Activated effector memory CD4-positive, alpha-beta T cell treated with anti-CD3 and anti-CD28 coated beads, Interleukin-2, amount 50 U/mL, for 16 hours (primary cell): Measurements from ENCODE around the gene STRBP.

Experiments used
- DNase-seq: peaks from one replicate; pipeline ENCODE4 v3.0.0-alpha.2; 2020

STRBP gene

DNA sequence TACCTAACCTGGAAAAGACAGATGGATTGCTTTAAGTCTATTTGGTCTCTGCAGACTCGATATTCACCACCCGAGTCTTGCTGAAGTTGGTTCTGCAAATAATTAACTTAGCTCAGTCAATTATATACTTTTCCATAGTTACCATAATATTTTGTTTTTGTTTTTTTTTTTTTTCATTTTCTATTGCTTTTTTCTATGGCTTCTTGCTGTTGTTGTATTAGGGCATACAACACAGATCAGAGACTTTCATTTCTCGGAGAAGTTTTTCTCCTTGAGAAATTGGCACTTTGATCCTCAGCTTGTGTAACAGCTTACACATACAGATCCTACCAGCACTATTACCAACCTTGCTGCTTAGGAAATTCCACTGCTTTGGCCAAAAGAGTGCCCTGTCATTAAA lies 146.9 kb downstream of the STRBP start:
- no peak for DNase-seq

DNA sequence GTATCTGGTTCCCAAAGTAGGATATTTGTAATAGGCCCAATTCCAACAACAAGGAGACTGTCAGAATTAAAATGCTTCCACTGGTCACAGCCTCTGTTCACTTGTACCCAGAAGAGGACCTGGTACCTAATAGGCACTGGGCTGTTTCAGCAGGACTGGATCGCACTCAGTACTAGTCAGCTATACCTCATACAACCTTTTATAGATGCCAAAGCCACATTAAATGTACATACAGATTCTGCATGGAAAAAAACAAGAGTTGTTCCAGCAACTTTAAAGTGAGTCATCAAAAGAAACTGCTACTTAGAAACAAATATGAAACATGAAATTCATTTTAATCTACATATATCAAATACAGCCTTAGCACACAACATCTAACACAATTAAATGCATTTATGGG lies 147.4 kb downstream of the STRBP start:
- DNase-seq, result no peak

DNA sequence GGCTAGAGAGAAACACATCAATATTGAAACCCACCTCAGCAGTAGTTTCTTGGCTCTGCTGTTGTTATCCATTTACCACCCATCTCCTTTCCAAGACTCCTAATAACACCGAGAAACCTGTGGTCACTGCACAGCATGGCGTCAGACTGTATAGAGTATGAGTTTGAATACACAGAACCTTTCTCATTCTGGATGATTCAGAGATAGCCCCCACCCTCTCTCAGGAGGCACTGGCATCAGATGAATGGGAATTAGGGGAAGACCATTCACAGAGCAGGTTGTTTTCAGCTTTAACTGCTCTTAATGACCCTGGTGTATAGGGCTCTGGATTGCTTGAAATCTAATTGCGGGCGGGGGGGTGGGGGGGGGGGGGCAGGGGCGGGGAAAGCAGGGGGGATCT lies 148.3 kb downstream of the STRBP start:
- no peak for DNase-seq

DNA sequence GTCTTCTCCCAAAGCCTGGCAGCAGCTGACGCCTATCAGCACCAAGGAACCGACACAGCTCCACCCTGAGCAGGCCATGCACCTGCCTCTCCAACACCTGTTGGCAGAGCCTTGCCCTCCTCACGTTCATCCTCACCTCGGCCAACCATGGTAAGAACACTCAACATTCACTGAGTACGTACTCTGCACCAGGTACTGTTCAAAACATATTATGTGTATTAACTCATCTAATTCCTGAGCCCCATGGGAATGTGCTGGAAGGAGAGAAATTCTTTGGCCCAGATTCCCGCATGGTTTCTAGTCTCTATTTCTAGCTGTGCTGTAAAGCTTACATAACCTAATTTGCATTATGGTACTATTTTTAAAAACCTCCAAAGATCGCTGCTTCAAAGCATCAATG lies 148.8 kb downstream of the STRBP start:
- DNase-seq, result no peak

DNA sequence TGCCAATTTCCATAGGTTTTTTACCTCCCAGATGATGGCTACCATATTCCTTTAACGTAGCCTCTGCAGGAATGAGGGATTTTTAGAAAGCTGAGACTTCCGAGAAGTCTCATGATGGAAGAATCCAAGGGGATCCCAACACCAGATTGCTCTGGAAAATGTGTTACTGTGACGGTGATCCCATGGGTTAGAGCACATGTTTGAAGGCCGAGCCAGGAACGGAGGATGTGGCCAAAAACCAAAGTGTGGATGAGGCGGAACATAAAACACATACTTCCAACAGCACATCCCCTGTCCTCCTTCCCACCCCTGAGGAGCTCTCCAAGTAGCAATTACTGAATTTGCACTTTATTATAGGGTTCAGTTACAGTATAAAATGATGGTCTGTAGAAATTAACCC lies 152.3 kb downstream of the STRBP start:
- no peak for DNase-seq

DNA sequence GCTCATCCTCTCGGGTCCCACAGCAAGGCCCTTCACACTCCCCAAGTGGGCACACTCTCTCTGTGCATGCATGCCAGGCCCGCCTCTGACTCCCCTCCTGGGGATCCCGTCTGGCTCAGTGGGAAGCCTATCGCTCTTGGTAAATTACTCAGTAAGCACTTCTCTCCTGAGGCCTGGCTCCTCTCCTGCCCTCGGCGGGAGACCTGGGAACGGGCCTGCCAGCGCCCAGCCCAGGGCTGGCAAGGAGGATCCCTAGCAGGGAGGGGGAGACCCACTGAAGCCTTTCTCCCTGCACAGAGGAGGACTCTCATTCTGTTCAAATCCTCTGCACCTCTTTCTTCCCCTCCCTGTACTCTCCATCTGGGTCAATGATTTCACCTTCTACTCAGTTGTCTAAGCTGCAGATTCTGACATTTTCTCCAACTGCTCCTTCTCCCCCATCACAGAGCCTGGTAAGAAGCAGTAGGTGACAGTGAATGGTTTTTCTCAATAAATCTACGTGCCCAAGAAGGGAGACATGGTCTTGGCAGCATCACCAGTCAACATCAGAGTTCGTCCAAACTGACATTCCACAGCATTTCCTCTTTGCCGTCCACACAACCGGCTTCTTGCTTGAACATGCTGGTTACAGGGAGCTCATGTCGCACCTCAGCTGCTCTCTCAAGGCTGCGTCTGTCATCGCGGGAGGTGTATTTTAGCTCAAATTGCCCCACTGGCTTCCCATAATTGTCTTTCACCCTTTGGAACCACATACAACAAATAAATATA lies 153.1 kb downstream of the STRBP start:
- DNase-seq, result no peak

DNA sequence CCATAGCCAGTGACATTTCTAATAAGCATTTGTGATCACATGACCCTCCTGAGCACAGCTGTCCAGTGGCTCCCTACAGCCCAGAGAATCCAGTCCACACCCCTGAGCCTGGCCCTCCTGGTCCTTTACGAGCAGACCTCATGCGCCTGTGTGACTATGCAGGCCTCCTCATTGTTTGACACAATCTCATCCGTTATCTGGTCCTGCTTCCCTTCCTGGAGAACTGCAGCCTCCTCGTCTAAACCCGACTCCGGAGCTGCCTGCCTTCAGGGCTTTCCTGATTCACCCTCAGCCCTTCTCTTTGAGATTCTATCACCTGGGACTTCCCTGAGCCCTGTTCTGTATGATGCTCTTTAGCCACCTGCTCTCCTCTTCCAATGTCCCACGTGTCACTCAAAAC lies 155.2 kb downstream of the STRBP start:
- no peak for DNase-seq

DNA sequence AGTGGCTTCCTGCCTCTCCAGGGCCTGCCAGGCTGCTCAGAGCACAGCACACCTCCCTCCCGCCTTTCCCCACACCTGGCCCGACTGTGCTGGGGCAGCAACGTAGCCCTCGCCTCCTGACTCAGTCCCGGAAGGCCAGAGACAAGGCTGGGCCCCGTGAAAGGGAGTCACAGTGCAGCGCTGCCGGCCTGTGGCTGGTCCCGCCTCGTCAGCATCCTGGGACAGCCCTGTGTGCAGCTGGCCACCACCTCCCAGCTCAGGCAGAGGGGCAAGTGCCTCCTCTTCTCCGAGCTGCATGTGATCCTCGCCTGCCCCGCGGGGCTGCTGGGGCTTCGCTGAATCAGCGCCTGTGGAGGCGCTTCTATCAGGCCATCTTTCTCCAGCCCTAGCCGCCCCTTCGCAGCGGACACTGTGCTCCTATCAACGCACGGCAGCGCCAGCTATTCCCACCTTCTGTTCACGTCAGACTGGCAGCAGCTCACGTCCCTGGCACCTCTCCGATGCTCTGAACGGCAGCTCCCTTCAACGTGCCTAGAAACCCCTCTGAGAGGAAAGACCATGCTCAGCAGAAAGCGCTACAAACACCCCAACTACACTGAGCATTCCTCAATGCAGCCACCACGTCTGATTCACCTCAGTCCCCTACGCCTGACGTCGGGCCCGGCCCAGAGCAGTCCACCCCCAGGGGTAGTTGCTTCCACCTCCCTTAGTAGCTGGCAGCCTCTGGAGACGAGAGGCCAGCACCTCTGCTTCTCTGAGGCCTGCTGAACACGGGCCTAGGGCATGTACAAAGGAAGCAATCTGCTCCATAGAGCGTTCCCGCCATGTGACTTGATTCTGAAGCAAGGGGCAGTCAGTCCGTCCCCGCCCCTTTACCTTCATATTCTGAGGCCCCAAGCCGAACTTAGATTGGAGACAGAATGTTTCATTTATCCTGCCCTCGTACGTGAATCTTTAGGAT lies 156.1 kb downstream of the STRBP start:
- no peak for DNase-seq

DNA sequence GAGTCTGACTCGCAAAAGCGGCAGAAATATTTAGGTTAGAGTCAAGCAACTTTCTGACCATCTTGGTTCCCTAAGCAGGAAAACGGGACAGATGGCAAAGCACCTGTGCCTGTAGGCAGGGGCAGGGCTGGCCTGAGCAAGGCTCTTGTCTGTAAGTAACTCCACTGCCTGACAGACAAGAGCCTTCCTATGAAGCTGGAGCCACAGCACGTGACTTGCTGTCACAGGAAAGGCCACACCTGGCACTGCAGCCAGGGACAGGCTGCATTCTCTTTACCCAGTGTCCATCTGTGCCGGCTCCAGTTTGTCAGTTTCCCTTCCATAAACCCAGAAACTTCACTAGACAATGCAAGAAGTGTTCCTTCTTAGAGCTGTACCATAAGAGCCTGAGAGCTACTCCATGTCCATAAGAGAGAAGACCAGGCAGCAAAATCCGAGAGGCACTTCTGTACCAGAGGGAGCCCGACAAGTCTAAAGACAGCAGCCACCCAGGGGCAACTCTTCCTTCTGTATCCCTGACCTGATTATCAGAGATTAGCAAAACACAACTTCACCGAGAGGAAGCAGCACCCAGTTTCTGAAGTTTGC lies 156.9 kb downstream of the STRBP start:
- no peak for DNase-seq

DNA sequence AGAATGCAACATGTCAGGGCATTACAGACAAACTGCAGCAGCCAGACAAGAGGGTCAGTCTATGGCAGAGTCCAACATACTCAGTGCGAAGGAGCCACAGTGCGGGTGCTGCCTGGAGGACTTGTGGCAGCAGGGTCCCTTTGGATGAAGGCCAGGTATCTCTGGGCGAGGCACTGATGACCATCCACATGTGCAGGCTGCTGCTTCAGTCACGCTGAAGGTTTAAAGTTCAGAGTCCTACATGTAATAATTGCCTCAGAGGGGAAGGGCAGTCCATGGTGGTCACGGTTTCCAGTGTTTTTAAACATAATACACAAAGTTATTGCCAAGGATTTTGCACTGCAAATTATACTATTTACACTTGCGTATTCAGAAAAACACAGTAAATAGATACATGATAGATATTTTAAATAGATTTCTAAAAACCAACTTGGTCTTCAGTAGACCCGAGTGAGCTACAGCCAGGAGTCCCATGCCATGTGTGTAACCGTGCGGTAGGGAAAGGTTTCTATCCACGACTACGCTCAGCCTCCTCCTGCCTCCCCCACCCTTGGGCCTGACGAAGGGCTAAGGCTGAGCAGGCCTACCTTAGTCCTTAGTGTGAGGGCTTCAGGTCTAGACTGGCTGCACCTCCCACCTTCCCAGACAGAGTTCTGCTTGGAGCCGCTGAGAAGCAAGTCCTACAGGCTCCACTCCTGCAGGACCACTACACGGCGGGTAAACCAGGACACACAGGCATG lies 158.7 kb downstream of the STRBP start:
- DNase-seq, result no peak

DNA sequence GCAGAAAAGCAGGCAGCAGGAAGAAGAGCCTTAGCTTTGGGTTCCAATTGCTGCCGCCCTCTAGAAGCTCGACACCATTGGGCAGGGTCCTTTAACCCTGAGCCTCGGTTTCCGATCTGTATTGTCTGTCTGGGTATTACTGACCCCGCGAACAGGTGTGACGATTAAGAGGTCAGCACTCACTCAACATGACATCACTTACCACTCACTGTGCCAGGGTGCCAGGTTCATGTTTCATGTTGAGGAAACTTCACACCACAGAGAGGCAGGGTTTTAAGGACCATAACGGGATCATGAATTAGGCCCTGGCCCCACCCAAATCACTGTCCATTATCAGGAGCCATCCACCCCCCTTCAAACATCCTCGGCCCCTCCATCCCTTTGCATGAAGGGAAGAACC lies 159.4 kb downstream of the STRBP start:
- DNase-seq, result no peak

DNA sequence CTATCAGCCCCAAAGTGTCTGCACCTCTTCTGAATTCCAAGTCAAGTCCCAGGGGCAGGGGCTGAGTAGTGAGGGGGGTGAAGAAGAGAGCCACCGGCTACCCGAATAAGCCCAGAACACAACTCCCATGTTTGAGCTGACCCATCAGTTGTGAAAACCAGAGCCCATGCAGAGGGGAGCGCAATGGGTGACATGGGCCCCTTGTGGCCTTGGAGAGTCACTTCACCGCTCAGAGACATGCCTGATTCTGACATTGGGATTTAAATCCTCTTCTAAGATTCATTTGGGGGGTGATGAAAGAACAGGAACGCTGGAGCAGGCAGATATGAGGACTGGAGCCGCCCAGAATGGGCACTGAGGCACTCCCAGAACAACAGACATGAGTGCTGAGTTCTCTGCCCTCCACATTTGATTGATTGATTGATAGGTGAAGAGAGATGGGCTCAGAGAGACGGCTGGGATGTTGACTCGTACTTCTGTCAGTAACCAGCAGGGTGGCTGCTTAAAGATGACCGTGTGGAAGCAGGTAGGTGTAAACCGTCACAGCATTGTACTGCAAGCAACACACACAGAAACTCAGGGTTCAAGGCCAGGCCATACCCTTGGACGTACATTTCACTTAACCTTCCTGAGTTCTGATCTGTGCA lies 160.6 kb downstream of the STRBP start:
- no peak for DNase-seq

DNA sequence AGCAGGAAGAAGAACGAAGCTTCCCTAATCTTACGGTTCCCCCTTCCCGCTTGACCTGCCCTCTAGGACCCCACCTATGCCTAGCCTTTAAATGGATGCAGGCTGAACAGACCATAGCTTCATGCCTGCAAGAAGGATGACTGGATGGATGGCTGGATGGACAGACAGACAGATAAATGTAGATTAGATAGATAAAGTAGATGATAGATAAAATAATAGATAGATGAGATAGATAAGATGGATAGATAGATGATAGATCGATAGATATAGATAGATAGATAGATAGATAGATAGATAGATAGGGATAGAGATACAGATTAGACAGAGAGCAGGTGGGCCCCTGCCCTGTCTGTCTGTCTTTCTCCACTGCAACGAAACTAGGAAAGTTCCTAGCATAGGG lies 162.9 kb downstream of the STRBP start:
- no peak for DNase-seq

DNA sequence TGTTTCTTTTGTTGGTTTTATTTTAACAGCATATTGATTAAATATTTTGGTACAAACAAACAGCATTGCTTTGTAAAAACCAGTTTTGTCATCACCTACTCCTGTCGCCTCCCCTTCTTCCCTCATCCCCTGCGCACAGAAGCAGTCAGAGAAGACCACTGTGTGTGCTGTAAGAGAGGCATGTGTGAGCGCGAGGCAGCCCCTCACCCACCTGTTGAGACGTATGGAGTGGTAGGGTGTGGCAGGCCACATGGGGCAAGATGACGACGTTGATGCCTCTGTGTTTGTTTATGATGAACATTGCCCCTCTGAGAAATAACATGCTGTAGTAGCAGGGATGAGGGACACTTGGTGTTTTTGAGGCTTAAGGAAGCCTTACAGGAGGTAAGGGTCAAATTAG lies 163.6 kb downstream of the STRBP start:
- DNase-seq, result no peak

DNA sequence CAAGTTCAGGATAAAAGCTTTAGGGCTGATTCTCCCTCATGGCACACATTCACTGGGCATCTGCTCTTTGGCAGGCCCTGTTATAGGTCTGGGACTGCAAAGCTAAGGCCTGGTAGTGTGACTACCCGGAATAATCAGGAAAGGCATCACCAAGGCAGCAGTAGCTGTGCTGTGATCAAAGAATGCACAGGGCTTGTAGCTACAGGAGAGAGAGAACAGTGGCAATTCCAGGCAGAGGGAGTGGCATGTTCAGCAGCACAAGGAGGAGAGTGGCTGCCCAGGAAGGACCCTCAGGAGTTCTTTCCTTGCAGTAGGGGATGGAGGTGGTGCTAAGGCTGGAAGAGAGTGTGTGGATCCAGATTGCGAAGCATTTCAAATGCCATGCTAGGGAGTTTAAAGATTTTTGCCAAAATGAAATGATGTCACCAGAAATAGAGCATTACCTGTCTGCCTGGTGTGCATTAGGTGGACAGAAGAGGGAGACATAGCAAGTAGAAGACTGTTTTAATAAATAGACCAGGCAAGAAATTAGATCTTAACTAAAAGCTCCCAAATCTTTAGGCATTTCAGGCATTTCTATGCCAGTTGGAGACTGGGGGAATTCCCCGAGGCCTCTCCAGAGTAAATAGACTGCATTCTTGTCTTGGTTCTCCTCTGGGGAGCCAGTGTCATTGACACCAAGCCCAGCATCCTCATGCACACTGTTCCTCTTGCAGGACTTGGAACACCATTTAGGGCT lies 165.8 kb downstream of the STRBP start:
- DNase-seq, result no peak

DNA sequence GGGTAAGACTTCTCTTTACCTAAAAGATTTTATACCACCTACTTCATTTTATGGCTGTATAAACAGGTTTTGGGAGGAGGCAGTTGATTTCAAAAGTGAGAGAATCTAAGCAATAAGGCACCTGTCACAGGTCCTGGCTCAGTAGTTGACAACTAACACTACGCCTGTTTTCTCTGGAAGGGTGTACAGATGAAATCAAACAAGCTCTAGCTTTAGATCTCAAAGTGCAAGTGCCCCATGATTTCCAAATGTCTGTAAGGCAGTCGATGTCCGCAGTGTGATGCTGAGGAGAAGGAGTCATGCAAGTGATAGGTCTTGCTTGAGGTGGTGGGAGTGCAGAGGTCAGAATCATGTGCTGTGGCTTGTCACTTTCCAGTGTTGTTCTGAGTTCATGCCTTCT lies 168.8 kb downstream of the STRBP start:
- no peak for DNase-seq

DNA sequence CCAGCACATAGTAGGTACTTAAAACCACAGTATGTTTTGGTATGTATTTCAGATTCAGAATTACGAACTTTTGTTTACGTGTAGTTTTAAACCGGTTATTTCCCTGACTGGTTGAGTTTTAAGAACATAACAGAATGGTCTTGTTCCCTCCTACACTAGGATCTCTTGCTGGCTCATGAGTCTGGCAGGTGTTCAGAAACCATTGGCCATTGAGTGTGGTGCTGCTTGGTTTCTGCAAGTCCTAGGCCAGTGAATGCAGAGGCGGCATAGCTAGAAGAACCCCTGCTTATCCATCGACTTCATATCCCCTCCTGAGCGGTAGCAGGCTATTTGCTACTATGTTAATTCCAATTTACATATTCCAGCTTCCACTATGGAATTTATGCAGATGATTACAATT lies 169.3 kb downstream of the STRBP start:
- DNase-seq, result no peak

DNA sequence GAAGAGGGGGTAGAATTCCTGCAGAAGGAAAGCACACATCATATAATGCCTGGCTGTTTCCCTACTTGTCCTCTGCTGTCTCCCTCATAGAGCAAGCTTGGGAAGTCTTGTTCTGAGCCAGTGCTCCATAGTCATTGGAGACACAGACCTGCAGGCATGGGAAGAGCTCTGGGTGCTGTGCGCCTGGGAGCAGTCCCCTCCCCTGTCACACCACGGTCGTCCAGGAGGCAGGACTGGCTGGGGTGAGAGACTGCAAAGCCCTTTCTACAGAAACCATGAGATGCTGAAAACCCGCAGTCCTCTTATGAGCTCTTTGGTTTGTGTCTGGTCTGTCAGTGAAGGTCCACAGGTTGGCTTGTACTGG lies 170.3 kb downstream of the STRBP start:
- DNase-seq, result no peak

DNA sequence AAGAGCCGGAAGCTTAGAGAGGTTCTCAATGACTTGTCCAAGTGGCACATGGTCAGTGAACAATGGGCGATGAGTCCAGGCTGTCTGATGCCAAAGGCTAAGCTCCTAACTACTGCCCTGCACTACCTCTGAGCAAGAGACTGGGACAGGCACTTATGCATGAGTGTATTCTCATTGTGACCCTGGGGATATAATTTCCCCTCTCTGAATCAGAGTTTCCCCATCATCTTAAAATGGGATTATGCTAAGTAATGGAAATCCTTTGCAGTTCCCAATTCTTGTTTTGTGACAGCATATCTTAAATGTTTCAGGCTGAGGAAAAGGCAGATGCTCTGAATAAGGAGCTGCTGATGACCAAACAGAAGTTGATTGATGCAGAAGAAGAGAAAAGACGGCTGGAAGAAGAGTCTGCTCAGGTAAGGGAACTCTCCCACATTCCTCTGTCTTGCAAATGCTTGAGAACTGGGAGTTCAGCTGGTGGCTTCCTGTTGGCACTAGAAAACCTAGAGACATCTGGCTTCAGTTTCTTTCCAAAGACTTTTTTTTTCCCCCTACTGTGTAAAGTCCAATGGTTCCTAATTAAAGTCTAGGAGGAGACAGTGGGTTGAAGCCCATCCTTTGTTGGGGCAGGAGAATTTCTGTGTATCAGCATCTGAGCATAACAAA lies 170.8 kb downstream of the STRBP start:
- DNase-seq, result no peak

DNA sequence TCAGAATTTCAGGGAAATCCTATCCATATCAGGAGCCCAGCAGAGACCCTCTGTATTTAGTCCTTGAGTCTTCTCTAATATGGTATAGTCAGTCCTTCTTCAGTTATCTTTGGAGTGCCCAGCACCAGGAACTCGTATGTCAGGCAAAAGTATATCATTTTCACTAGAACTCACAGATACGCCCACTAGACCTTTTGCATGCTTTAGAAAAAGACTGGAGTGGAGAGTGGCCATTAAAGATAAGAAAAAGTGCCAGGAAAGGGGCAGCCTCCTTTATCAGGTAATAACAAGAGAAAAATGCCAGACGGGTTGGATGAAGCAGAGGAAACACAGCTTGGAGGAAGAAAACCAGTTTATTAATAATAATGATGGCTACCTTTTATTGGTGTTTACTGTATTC lies 171.4 kb downstream of the STRBP start:
- DNase-seq, result no peak

DNA sequence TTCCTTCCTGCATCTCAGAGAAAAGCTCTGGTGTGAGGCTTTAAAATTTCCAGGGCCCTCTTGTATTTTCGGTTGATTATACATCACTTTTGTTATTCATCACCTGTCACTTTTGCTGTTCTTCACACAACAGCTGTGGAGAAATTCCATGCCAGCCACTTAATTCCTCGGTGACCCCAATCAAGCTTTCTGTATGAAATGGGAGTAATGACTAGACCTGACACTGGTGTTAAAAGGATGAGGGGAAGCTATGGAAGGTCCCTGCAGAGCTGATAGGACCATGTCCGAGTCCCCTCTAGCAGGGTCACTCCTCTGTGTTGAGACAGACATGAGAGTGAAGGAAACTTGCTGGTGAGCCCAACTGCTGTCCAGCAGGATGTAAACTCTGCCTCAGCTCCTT lies 175.2 kb downstream of the STRBP start:
- no peak for DNase-seq
